CD8-positive, alpha-beta memory T cell (primary cell): ENCODE data around the gene DCTN4. TPM values are rescaled to one million over a fixed set of nuclear protein-coding genes. Genes with fewer than 3 reads are reported as not detected.

Experiments
- CTCF ChIA-PET: fragments of 350-600 bp; sonication (Branson Sonifier 250); formaldehyde crosslinking; loops from one replicate; lab custom pipeline; 2021; ENCODE audit warnings: antibody characterized with exemption; lab: Charles Lee
- POLR2A ChIA-PET: fragments of 350-600 bp; sonication (Branson Sonifier 250); formaldehyde crosslinking; loops from one replicate; lab custom pipeline; 2021; ENCODE audit warnings: antibody characterized with exemption; lab: Charles Lee
- DNase-seq, 5 donors: peaks; one replicate each; pipeline versions ENCODE4 v3.0.0 to v3.0.0-alpha.2; 2020 to 2022; ENCODE audit warnings: mixed read lengths in 1 of 5
- H3K27ac ChIP-seq: one replicate; pipeline ENCODE4 v1.7.0; 2013; ENCODE audit warnings: low read depth, mild to moderate bottlenecking, low read length, moderate library complexity
- H3K27me3 ChIP-seq: 2 replicates; pipeline ENCODE4 v1.7.0; 2013; ENCODE audit warnings: low read length, mild to moderate bottlenecking; ENCODE audit not compliant: insufficient read depth, poor library complexity, severe bottlenecking
- H3K36me3 ChIP-seq: 2 replicates; pipeline ENCODE4 v1.7.0; 2013; ENCODE audit warnings: mild to moderate bottlenecking, low read length, moderate library complexity; ENCODE audit not compliant: insufficient read depth
- H3K4me1 ChIP-seq: 2 replicates; pipeline ENCODE4 v1.7.0; 2013; ENCODE audit warnings: mild to moderate bottlenecking, low read length, moderate library complexity; ENCODE audit not compliant: insufficient read depth
- H3K4me3 ChIP-seq: 2 replicates; pipeline ENCODE4 v1.7.0; 2013; ENCODE audit warnings: mild to moderate bottlenecking, low read length
- H3K9me3 ChIP-seq: 2 replicates; pipeline ENCODE4 v1.7.0; 2013; ENCODE audit warnings: mild to moderate bottlenecking, low read length
- H3K27ac Mint-ChIP-seq, 8 donors: one replicate each; pipeline ENCODE4 v1.8.0; 2020 to 2021; ENCODE audit warnings: mixed read lengths in 8 of 8, mild to moderate bottlenecking in 6 of 8, inconsistent platforms in 3 of 8, moderate library complexity in 3 of 8
- H3K27me3 Mint-ChIP-seq, 2 donors: one replicate each; pipeline ENCODE4 v1.8.0; 2020 to 2021; ENCODE audit warnings: mixed read lengths in 2 of 2, mild to moderate bottlenecking in 1 of 2, moderate library complexity in 1 of 2
- H3K36me3 Mint-ChIP-seq, 3 donors: one replicate each; pipeline ENCODE4 v1.8.0; 2020 to 2021; ENCODE audit warnings: mixed read lengths in 3 of 3, inconsistent platforms in 1 of 3, mild to moderate bottlenecking in 1 of 3
- H3K4me1 Mint-ChIP-seq, 3 donors: one replicate each; pipeline ENCODE4 v1.8.0; 2020 to 2021; ENCODE audit warnings: mixed read lengths in 3 of 3, inconsistent platforms in 1 of 3, mild to moderate bottlenecking in 1 of 3
- H3K4me3 Mint-ChIP-seq, 7 donors: one replicate each; pipeline ENCODE4 v1.8.0; 2020 to 2021; ENCODE audit warnings: mixed read lengths in 7 of 7, mild to moderate bottlenecking in 6 of 7, moderate library complexity in 4 of 7, inconsistent platforms in 2 of 7
- H3K9me3 Mint-ChIP-seq, 5 donors: one replicate each; pipeline ENCODE4 v1.8.0; 2020 to 2022; ENCODE audit warnings: mixed read lengths in 5 of 5, mild to moderate bottlenecking in 3 of 5, moderate library complexity in 2 of 5, inconsistent platforms in 1 of 5
- polyA plus RNA-seq: library from polyadenylated mRNA; unstranded; fragments of 300-500 nt; fragmentation: Illumina TruSeq; gene quantifications from one replicate; pipeline ENCODE4 v1.2.3, GENCODE V29; 2021
- total RNA-seq, 2 experiments: library from RNA; stranded (reverse); gene quantifications; one replicate each; pipeline ENCODE4 v1.2.3, GENCODE V29; 2021

The DCTN4 gene
- total and polyA plus RNA-seq, 3 experiments from 2014 or later, result 10.4 to 39.6 (median 37.0) TPM

DNA sequence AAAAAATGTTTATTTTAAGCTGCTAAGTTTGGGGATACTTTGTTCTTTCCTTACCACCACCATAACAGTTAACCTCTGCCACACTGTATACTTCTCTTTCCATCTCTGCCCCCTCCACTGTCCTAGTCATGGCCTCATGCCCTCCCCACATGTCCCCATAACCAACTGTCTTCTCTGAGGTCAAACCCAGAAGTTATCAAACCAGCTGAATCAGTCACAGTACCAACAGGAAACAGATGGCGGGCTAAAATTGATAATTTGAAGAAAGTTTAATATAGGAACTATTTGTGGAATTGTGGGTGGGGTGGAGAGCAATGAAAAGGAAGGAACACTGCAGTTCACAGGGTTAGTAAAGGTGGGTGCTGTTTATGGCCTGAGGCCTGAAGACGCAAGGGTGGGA is 5.7 kb upstream of the DCTN4 start:
- H3K36me3 Mint-ChIP-seq, result peaks cover 0 to 7% (median 0%) of the 10 kb centered on the region in 3 donors

DNA sequence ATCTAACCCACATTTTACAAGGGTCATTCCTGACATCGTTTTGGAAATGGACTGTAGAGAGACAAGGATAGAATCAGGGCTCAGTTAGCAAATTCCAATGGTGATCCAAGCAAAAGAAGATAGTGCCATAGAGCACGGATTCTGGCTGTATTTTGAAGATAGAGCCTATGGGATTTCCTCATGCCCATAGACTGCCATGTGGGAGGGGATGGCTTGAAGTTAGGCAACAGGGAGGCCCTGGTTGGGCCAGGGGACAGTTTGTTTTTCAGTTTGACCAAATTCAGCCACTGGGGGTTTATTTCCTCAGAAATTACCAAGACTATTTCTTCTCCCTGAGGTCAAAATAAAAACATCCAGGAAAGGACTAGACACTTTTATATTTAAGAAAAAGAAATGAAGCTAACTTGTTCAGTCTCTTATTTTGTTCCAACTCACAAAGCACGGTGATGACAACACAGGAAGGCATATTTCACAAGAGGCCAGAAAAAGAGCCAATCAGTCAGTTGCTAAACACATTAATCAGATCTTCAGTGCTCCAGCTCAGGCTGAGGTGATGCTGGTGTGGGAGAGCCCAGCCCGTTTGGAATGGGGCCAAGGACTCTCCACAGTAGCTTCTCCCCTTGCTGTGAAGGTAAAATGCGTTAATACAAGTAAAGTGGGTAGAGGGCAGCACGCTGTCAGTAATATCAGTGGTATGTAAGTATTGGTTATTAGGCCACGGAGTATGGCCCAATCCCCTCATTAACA is 4.4 kb upstream of the DCTN4 start:
- Histone ChIP-seq H3K27ac (peak overlapping the region; percentile 38), H3K36me3 (no peaks in the 10 kb centered on the region), H3K4me3 (no peak overlapping the region), H3K4me1 (peaks cover 7% of the 10 kb centered on the region), H3K27me3 (no peaks in the 10 kb centered on the region), H3K9me3 (no peaks in the 10 kb centered on the region)
- ChIA-PET POLR2A (no interaction called here), CTCF (interaction anchor here (1.0 to 1.5 kb wide), 4 partner anchors 17 to 313 kb away, joined by 3 to 4 read pairs (median 4); partner anchors contain the start of genes RBM22 and RPS14)
- Mint-ChIP-seq H3K36me3 (peaks cover 0 to 7% (median 2%) of the 10 kb centered on the region in 3 donors), H3K27me3 (peaks cover 3 to 6% of the 10 kb centered on the region in 2 donors), H3K4me1 (peaks cover 0 to 6% (median 0%) of the 10 kb centered on the region in 3 donors), H3K4me3 (no peak overlapping the region), H3K27ac (peak overlapping the region in 1 of 8 donors; percentile 13), H3K9me3 (peaks cover 0 to 5% (median 0%) of the 10 kb centered on the region in 5 donors)
- DNase-seq, result no peak

More for the DNA sequence above, 5.7 kb upstream of the DCTN4 start:
- ChIA-PET POLR2A (no interaction called here), CTCF (interaction anchor here (0.7 to 1.5 kb wide), 4 partner anchors 15 to 64 kb away, joined by 3 to 5 read pairs (median 4); partner anchors contain the start of gene RBM22)
- H3K27ac ChIP-seq, result peak overlapping the region; percentile 38
- no peaks in the 10 kb centered on the region for H3K27me3 ChIP-seq
- Mint-ChIP-seq H3K4me3 (no peak overlapping the region), H3K27me3 (peaks cover 3 to 6% of the 10 kb centered on the region in 2 donors), H3K27ac (peak overlapping the region in 1 of 8 donors; percentile 9), H3K9me3 (peaks cover 0 to 5% (median 0%) of the 10 kb centered on the region in 5 donors), H3K4me1 (no peaks in the 10 kb centered on the region)
- no peak for DNase-seq
- peaks cover 2% of the 10 kb centered on the region for H3K4me1 ChIP-seq
- H3K9me3 ChIP-seq, result no peaks in the 10 kb centered on the region
- no peak overlapping the region for H3K4me3 ChIP-seq
- no peaks in the 10 kb centered on the region for H3K36me3 ChIP-seq

DNA sequence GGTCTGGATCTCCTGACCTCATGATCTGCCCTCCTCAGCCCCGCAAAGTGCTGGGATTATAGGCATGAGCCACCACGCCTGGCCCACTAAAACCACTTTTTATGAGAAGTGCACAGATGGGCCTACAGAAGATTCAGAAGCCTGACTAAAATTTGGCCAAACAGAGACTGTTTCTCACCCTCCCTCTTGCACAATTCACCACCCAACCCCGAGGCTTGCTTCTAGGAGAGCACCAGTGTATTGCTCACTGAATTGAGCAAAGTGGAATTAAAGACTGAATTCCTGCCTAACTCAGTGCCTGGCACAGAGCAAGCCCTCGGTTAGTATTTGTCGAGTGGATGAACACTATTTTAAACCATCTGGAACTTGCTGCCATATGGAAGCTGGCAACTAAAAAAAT is 3.4 kb upstream of the DCTN4 start:
- H3K27me3 Mint-ChIP-seq, result peaks cover 0 to 6% of the 10 kb centered on the region in 2 donors
- DNase-seq, result no peak
- H3K4me1 Mint-ChIP-seq, result peaks cover 0 to 11% (median 6%) of the 10 kb centered on the region in 3 donors
- no peaks in the 10 kb centered on the region for H3K27me3 ChIP-seq
- no peak overlapping the region for H3K27ac ChIP-seq
- ChIA-PET CTCF (interaction anchor here (6.1 kb wide), 1 partner anchor 16 kb away, joined by 41 read pairs; the partner anchor contains the start of gene SMIM3), POLR2A (no interaction called here)
- peaks cover 0 to 7% (median 4%) of the 10 kb centered on the region in 3 donors for H3K36me3 Mint-ChIP-seq
- no peak overlapping the region for H3K4me3 ChIP-seq
- H3K9me3 Mint-ChIP-seq, result peaks cover 0 to 5% (median 0%) of the 10 kb centered on the region in 5 donors
- H3K36me3 ChIP-seq, result no peaks in the 10 kb centered on the region
- H3K4me3 Mint-ChIP-seq, result no peak overlapping the region
- no peaks in the 10 kb centered on the region for H3K9me3 ChIP-seq
- no peak overlapping the region for H3K27ac Mint-ChIP-seq
- H3K4me1 ChIP-seq, result peaks cover 17% of the 10 kb centered on the region

DNA sequence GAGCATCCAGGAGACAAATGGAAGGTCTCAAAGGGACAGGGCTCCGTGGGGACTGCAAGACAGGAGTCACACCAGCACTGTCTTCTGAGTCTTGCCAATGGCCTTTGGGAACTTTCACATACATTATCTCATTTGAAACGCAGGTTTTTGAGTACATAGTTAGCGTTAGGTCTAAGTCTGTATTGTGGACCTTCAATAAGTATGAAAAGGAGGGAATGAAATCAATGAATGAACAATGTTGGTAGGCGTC is 442 bp upstream of the DCTN4 start:
- CTCF ChIA-PET, result interaction anchor here (0.7 to 6.1 kb wide), 7 partner anchors 19 to 493 kb away, joined by 3 to 41 read pairs (median 3); partner anchors contain the start of genes GM2A and SMIM3
- no peak overlapping the region for H3K27ac Mint-ChIP-seq
- H3K36me3 ChIP-seq, result peaks cover 15% of the 10 kb centered on the region
- peak overlapping the region; percentile 92 for H3K4me3 ChIP-seq
- H3K27me3 ChIP-seq, result no peaks in the 10 kb centered on the region
- H3K27me3 Mint-ChIP-seq, result peaks cover 0 to 2% of the 10 kb centered on the region in 2 donors
- H3K4me3 Mint-ChIP-seq, result no peak overlapping the region
- peaks cover 34% of the 10 kb centered on the region for H3K4me1 ChIP-seq
- peak overlapping the region; percentile 97 for H3K27ac ChIP-seq
- H3K9me3 Mint-ChIP-seq, result no peaks in the 10 kb centered on the region
- POLR2A ChIA-PET, result interaction anchor here (0.6 to 2.8 kb wide), 5 partner anchors 19 to 87 kb away, joined by 4 to 29 read pairs (median 11); partner anchors contain the start of genes IRGM, RBM22 and SMIM3
- no peak for DNase-seq
- no peaks in the 10 kb centered on the region for H3K9me3 ChIP-seq
- peaks cover 1 to 28% (median 16%) of the 10 kb centered on the region in 3 donors for H3K36me3 Mint-ChIP-seq
- peaks cover 17 to 31% (median 26%) of the 10 kb centered on the region in 3 donors for H3K4me1 Mint-ChIP-seq

DNA sequence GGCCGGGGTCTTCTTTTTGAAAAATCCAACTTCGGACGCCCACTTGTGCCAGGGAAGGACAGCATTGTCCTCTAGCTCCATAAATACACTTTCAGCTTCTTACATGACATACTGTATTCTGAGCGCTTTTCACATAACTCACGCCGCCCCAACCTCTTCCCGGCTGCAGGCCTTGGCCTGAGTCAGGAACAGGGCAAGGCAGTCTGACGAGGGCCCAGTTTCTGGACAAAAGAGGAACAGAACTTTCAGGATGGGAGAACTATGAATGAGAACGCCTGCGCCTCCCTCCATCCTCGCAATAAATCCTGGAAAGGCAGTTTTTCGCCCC is 650 bp downstream of the DCTN4 start:
- POLR2A ChIA-PET, result interaction anchor here (0.9 to 2.8 kb wide), 6 partner anchors 17 to 494 kb away, joined by 3 to 29 read pairs (median 11); partner anchors contain the start of genes GM2A, IRGM, RBM22 and SMIM3
- no peaks in the 10 kb centered on the region for H3K9me3 ChIP-seq
- H3K9me3 Mint-ChIP-seq, result no peaks in the 10 kb centered on the region
- no peak overlapping the region for H3K4me3 Mint-ChIP-seq
- H3K36me3 ChIP-seq, result peaks cover 26% of the 10 kb centered on the region
- H3K27ac ChIP-seq, result peak overlapping the region; percentile 97
- H3K4me1 Mint-ChIP-seq, result peaks cover 28 to 42% (median 36%) of the 10 kb centered on the region in 3 donors
- H3K4me3 ChIP-seq, result peak overlapping the region; percentile 92
- H3K27me3 ChIP-seq, result no peaks in the 10 kb centered on the region
- no peaks in the 10 kb centered on the region for H3K27me3 Mint-ChIP-seq
- H3K4me1 ChIP-seq, result peaks cover 34% of the 10 kb centered on the region
- peaks cover 10 to 39% (median 23%) of the 10 kb centered on the region in 3 donors for H3K36me3 Mint-ChIP-seq
- CTCF ChIA-PET, result interaction anchor here (0.9 to 6.1 kb wide), 7 partner anchors 20 to 357 kb away, joined by 3 to 41 read pairs (median 5); partner anchors contain the start of genes RBM22 and SMIM3
- DNase-seq, result no peak
- H3K27ac Mint-ChIP-seq, result no peak overlapping the region

DNA sequence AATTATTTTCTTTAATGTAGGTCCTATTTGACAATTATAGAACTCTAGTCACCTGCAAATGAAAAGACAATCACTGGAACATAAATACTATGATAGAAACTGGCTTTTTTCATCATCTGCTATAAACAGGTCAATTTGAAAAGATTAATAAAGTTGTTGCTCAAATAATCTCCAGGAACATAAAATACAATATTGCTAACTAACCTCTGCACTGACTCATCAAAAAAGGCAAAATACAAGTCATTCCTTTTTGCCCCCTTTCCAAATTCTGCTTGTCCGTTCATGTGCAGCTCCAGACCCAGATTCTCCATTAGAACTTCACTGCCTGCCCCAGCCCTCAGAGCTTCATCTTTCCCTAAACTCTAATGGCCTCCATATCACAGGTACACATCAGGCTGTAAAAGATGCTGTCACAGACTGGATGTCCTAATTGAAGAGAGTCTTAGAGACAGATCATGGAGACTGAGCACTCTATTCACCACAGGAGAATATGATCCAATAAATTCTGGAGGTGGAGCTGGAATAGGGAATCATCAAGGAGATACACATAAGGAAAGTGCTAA is 1.6 kb downstream of the DCTN4 start:
- H3K27me3 Mint-ChIP-seq, result no peaks in the 10 kb centered on the region
- peaks cover 28 to 48% (median 38%) of the 10 kb centered on the region in 3 donors for H3K4me1 Mint-ChIP-seq
- peak overlapping the region in 6 of 8 donors; percentile 55 to 92 (median 81) for H3K27ac Mint-ChIP-seq
- H3K36me3 ChIP-seq, result peaks cover 34% of the 10 kb centered on the region
- H3K4me1 ChIP-seq, result peaks cover 34% of the 10 kb centered on the region
- H3K4me3 Mint-ChIP-seq, result peak overlapping the region in 6 of 7 donors; percentile 1 to 69 (median 44)
- no peaks in the 10 kb centered on the region for H3K27me3 ChIP-seq
- POLR2A ChIA-PET, result interaction anchor here (0.7 to 2.8 kb wide), 3 partner anchors 57 to 1930 kb away, joined by 3 to 26 read pairs (median 4); partner anchors contain the start of gene RBM22
- no peaks in the 10 kb centered on the region for H3K9me3 ChIP-seq
- H3K27ac ChIP-seq, result peak overlapping the region; percentile 97
- H3K9me3 Mint-ChIP-seq, result no peaks in the 10 kb centered on the region
- CTCF ChIA-PET, result interaction anchor here (1.7 to 6.1 kb wide), 3 partner anchors 21 to 90 kb away, joined by 5 to 41 read pairs (median 10); partner anchors contain the start of genes RBM22 and SMIM3
- no peak overlapping the region for H3K4me3 ChIP-seq
- no peak for DNase-seq
- H3K36me3 Mint-ChIP-seq, result peaks cover 10 to 48% (median 20%) of the 10 kb centered on the region in 3 donors

DNA sequence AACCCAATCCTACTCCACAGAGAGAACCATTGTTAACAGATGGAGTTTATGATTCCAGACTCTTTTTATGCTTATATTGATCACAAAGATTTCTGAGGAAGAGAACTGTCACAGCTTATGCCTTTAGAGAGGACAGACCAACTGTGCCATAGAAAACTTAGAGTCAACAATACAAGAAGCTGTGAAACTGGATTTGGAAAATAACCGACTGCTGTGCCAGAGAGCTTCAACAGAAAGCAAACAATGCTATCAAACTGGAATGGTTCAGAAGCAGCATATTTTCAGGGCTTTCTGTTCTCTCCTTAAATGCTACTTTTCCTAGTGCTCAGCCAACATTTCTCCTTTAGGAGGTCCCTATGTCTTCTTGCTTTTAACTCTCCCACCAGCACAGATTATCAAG is 5.0 kb downstream of the DCTN4 start:
- H3K36me3 ChIP-seq, result peaks cover 37% of the 10 kb centered on the region
- H3K4me3 Mint-ChIP-seq, result no peak overlapping the region
- no peaks in the 10 kb centered on the region for H3K27me3 ChIP-seq
- H3K27me3 Mint-ChIP-seq, result no peaks in the 10 kb centered on the region
- DNase-seq, result no peak
- ChIA-PET CTCF (no interaction called here), POLR2A (no interaction called here)
- no peaks in the 10 kb centered on the region for H3K9me3 ChIP-seq
- H3K9me3 Mint-ChIP-seq, result no peaks in the 10 kb centered on the region
- H3K27ac ChIP-seq, result no peak overlapping the region
- H3K4me1 ChIP-seq, result peaks cover 36% of the 10 kb centered on the region
- peaks cover 20 to 70% (median 22%) of the 10 kb centered on the region in 3 donors for H3K36me3 Mint-ChIP-seq
- H3K27ac Mint-ChIP-seq, result peak overlapping the region in 3 of 8 donors; percentile 27 to 74 (median 63)
- H3K4me1 Mint-ChIP-seq, result peaks cover 52 to 75% (median 52%) of the 10 kb centered on the region in 3 donors
- H3K4me3 ChIP-seq, result no peak overlapping the region
